ENCODE results near the gene SDK1. TPM values are rescaled to one million over a fixed set of nuclear protein-coding genes. Genes with fewer than 3 reads are reported as not detected.

SDK1 gene
- total RNA-seq, 4 donors from 2014 or later = 1.3 to 5.0 (median 2.0) TPM

- intact Hi-C loops (cut with DNase I) = no loop called here
- Histone ChIP-seq H3K9me3 (no peaks in the 10 kb centered on the region), H3K4me1 (no peaks in the 10 kb centered on the region), H3K4me3 (replicated peaks in 1 of 3) (no peak overlapping the region), H3K27ac (no peak overlapping the region), H3K36me3 (no peaks in the 10 kb centered on the region), H3K27me3 (no peaks in the 10 kb centered on the region)
- TF ChIP-seq POLR2A (IDR thresholded peaks at IDR 0.05) (no peak), CTCF (IDR thresholded peaks at IDR 0.05) (no peak)
- 45 to 55% methylated on average over 2 of the region's 2 CpGs for WGBS, 2 donors
- DNase-seq = no peak
Observed at GRCh38 chr7:3520206-3520605, 219.2 kb downstream of the SDK1 start.

- no peak for TF ChIP-seq POLR2A (IDR thresholded peaks at IDR 0.05)
- no peak for TF ChIP-seq CTCF (IDR thresholded peaks at IDR 0.05)
- H3K4me3 ChIP-seq (replicated peaks in 1 of 3) = no peak overlapping the region
- no peak for DNase-seq
- H3K4me1 ChIP-seq = no peaks in the 10 kb centered on the region
- no peak overlapping the region for H3K27ac ChIP-seq
- intact Hi-C loops (cut with DNase I) = no loop called here
- H3K9me3 ChIP-seq = no peaks in the 10 kb centered on the region
- H3K27me3 ChIP-seq = no peaks in the 10 kb centered on the region
- H3K36me3 ChIP-seq = no peaks in the 10 kb centered on the region
- 95% methylated on average over 2 of the region's 2 CpGs for WGBS, 2 donors
Observed at GRCh38 chr7:3527496-3528124, 226.6 kb downstream of the SDK1 start.

- intact Hi-C loops (cut with DNase I) = no loop called here
- H3K36me3 ChIP-seq = no peaks in the 10 kb centered on the region
- no peaks in the 10 kb centered on the region for H3K27me3 ChIP-seq
- no peak overlapping the region for H3K4me3 ChIP-seq (replicated peaks in 1 of 3)
- TF ChIP-seq CTCF (IDR thresholded peaks at IDR 0.05) (no peak), POLR2A (IDR thresholded peaks at IDR 0.05) (no peak)
- H3K27ac ChIP-seq = no peak overlapping the region
- no peaks in the 10 kb centered on the region for H3K4me1 ChIP-seq
- no peak for DNase-seq
- H3K9me3 ChIP-seq = no peaks in the 10 kb centered on the region
- WGBS, 2 donors = 35 to 89% methylated on average over 1 of the region's 1 CpG
Observed at GRCh38 chr7:3533040-3533439, 232.0 kb downstream of the SDK1 start.

GRCh38 chr7:3537210-3537875, 236.3 kb downstream of the SDK1 start:
- no peaks in the 10 kb centered on the region for H3K27me3 ChIP-seq
- no peaks in the 10 kb centered on the region for H3K9me3 ChIP-seq
- no peak overlapping the region for H3K4me3 ChIP-seq (replicated peaks in 1 of 3)
- H3K36me3 ChIP-seq = no peaks in the 10 kb centered on the region
- intact Hi-C loops (cut with DNase I) = no loop called here
- 87 to 89% methylated on average over 6 of the region's 6 CpGs for WGBS, 2 donors
- TF ChIP-seq CTCF (IDR thresholded peaks at IDR 0.05) = no peak
- no peak for TF ChIP-seq POLR2A (IDR thresholded peaks at IDR 0.05)
- no peaks in the 10 kb centered on the region for H3K4me1 ChIP-seq
- no peak overlapping the region for H3K27ac ChIP-seq
- no peak for DNase-seq

- H3K27ac ChIP-seq = no peak overlapping the region
- H3K27me3 ChIP-seq = no peaks in the 10 kb centered on the region
- no peaks in the 10 kb centered on the region for H3K9me3 ChIP-seq
- intact Hi-C loops (cut with DNase I) = no loop called here
- H3K4me3 ChIP-seq (replicated peaks in 1 of 3) = no peak overlapping the region
- H3K36me3 ChIP-seq = no peaks in the 10 kb centered on the region
- H3K4me1 ChIP-seq = no peaks in the 10 kb centered on the region
- WGBS, 2 donors = 89 to 95% methylated on average over 3 of the region's 3 CpGs
- no peak for DNase-seq
- TF ChIP-seq POLR2A (IDR thresholded peaks at IDR 0.05) (no peak), CTCF (IDR thresholded peaks at IDR 0.05) (no peak)
Observed at GRCh38 chr7:3538041-3538440, 237.0 kb downstream of the SDK1 start.
